HG02981 (cell line): Measurements from ENCODE around the gene ACTR1B.
"Not testable (repeated sequence)": the region's sequence is repeated elsewhere in the genome, so short reads cannot be mapped to it uniquely, and the experiment has no call there.

Experiments used
- ATAC-seq: cut with Tn5 transposase; IDR thresholded peaks from one replicate; pipeline ENCODE4 v1.9.1; 2021; ENCODE audit warnings: mild to moderate bottlenecking, moderate library complexity; ENCODE audit not compliant: unreplicated experiment

ACTR1B gene

DNA sequence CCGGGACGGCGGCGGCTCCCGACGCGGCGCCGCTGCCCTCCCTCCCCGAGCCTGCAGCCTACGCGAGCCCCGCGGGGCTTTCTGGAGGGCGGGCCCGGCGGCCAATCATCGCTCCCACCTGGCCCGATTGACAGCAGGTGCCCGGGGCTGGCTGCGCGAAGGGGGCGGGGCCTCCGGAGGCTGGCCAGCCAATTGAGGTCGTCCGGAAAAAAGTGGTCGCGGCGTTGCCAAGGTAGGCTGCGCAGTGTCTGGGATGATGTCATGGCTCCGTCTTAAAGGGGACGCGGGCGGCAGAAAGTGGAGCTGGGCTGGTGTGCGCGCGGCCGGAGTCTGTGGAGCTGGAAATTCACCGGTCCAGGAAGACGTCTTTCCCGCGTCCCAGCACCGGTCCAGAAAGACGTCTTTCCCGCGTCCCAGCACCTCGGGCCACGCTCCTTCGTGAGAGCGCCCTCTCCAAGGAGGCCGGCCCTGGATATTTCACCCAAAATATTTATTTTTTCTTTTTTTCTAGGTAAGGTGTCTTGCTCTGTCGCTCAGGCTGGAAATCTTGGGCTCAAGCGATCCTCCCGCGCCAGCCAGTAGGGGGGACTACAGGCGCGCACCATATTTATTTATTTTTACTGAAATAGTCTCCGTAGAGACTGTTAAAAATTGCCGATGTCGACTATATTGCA, at the start of gene ACTR1B:
TSS of gene ACTR1B (minus strand) at position 83 of the 674 bp plus-strand sequence. CDS start 154 bp downstream, outside the sequence.
- ATAC-seq, result peak; percentile 88

DNA sequence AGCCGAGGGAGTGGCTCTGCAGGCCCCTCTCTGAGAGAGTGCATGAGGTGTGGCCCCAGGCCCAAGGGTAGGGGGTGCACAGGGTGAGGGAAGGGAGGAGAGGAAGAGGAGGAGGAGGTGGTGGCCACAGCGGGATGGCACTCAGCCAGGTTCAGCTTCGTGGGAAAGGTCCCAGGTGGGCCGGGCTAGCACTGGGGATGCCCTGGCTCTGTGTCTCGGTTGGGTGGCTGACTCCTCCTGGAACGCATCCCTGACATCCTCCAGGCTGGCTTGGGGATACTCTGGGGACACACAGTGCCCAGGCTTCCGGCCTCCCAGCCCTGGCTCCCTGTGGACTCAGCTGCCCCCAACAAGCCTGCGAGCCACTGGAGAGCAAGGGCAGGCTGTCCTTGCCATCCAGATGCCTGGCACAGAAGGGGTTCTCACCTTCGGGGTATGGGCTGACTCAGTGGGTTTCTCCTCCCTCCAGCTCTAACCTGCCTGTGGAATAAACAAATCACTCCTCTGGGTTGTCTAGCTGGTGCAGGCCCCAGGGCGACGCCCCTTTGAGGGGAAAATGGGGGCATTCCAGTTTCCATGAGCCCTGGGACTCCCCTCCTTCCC, 49.0 kb upstream of the ACTR1B start:
- ATAC-seq, result no peak

DNA sequence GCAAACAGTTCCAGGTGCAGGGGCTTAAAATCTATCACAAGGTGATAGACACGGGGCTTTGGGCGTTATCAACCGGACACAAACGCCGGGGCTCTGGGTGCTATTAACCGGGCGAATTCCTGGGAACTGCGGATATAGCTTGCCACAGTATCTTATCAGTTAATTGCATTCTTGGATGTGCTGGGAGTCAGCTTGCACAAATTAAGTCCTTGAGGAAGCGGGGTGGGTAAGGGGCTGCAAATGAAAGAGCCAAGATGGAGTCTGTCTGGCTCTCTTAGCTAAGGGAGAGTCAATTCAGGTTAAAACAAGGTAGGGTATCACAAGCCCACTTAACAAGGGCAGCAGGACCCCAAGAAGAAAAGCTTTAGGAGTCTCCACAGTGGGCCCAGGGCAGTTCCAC, 48.3 kb upstream of the ACTR1B start:
- ATAC-seq, result not testable (repeated sequence)

DNA sequence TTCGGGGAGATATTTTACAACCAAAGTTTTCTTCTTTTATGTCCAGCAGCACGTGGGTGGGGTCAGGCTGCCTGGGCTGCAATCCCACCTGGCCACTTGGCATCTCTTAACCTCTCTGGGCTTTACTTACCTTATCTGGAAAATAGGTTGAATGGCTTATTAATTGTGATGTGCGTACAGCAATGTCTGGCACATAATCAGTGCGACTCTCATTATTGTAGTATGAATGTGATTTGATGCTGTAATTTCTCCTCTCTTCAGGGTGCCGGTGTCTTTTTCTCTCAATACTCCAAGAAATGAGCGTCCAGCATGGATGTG, 47.5 kb upstream of the ACTR1B start:
- no peak for ATAC-seq

DNA sequence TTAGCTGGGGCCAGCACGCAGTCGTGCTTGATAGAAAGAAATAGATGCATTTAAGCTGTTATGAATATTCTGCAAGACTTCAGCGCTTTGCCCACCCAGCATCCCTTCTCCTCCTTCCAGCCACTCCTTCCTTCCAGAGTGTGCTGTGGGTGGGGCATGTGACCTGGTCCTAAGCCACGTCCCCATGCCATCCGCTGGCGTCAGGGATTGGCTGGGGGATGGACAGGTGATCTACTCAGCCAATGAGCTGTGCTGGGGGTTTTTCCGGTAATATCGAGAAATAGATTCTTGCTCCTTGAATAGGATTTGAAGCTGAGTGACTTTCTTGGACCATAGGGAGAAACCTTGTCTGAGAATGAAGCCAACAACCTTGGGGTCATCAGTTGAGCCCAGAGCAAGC, 44.8 kb upstream of the ACTR1B start:
- no peak for ATAC-seq

DNA sequence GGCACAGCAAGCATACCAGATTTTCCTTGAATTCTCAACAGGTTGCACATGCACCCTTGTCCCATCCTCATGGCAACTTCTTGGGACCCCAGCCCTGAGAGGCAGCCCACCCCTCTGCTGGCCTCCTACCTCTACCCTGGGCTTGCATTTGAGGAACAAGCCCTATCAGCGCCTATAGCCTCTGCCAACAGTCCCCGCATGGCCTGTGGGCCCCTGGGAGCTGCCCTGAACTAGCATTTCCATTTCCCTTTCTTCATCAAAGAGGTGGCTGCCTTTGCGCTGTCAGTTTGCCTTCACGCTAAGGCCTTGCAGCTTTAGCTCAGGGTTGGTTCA, 44.2 kb upstream of the ACTR1B start:
- ATAC-seq, result no peak

DNA sequence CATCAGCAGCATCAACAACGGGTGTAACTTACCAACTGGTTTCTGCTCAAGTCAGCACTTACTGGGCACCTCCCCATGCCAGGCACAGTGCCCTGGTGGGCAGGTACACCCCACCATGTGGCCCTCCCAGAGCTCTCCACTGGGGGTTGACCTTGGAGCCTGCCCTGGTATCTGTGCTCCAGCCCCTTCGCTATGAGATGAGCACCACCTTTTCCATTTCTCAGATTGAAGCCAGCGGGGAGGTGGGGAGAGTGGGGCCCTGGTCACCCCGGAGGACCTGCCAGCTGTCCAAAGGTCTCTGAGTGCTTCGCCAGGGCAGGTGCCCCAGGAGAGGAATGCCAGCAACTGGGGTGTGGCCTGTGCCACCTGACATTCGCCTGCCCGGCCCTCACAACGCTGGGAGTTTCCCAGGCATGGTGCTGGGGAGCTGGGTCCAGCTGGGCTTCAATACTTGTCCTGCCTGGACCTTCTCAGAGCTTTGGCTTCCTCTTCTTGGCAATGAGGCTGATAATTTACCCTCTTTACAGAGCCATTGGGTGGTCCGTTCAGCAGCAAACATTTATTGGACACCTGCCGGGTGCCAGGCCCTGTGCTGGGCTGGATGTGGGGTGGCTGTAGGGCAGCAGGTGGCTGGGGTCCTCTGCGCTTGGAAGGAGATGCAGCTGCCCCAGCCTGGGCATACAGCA, 43.7 kb upstream of the ACTR1B start:
- ATAC-seq, result no peak

DNA sequence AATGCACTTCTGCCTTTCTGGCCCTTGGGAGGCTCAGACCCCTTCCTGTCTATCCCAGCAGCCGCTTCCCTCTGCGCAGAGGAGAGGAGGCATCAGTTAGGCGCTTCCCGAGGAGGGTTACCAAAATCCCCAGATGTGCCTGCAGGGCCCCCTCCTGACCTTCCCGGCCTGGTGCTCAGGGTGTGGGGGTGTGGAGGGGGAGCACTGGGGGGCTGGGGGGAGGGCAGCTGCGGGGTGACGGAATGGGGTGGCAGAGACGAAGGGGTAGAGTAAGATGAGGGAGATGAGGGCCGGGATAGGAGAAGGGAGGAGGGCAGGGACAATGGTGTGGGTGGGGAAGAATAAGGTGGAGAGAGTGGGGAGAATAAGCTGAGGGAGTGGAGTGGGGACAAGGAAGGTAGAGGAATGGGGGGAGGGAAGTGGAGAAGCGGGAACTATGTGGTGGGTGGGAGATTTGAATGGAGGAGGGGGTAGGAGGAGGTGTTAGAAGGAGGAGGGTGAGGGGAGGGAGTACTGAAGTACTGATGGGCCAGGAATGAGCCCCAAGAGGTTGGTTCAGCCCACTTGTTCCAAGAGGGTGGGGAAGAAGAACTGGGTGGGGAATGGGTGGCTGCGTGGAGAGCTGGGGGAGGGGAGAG, 43.0 kb upstream of the ACTR1B start:
- ATAC-seq, result no peak

DNA sequence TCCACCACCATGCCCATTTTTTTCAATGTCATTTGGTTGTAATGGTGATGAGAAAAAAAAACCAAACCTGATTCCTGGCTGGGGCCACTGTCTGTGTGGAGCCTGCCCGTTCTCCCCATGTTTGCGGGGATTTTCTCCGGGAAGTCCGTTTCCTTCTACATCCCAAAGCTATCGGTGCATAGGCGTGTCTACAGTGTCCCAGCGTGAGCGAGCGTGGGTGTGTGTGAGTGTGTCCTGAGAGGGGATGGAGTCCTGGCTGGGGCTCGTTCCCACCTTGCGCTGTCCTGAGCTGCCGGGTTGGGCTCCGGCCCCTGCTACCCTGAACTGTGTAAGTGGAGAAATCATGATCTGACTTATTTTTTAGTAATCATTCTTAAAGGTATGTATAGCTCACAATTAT, 42.3 kb upstream of the ACTR1B start:
- ATAC-seq, result no peak

DNA sequence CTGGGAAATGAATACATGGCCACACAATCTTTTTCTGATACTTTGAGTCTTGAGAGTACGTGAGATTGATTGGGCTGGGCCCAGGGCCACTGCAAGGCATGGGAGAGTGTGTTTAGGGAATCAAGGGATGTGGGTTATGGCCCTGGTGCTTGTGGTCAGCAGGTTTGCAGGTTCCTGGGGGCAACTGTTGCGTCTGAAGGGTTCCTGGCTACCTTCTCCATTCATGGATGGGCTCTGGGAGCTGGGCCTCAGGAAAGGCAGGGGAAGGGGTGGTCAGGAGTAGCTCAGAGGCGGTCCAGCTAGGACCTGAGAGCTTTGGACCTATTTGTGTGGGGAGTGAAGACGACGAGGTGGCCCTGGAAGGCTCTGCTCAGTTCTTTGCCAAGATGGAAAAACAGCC, 41.1 kb upstream of the ACTR1B start:
- ATAC-seq, result no peak

DNA sequence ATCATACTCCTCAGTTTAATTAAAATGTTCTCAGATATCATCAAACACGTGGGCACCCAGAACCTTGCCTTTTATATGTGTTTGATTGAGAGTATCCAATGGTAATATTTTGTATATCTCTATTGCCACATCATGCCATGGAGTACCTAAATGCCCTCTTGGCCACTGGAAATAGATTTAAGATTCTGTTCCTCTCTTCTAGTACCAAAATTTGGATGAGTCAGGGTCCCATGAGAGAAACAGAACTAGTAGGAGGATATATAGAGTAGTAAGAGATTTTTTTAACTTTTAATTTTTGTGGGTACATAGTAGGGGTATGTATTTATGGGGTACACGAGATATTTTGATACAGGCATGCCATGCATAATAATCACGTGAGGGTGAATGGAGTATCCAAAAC, 39.9 kb upstream of the ACTR1B start:
- no peak for ATAC-seq

DNA sequence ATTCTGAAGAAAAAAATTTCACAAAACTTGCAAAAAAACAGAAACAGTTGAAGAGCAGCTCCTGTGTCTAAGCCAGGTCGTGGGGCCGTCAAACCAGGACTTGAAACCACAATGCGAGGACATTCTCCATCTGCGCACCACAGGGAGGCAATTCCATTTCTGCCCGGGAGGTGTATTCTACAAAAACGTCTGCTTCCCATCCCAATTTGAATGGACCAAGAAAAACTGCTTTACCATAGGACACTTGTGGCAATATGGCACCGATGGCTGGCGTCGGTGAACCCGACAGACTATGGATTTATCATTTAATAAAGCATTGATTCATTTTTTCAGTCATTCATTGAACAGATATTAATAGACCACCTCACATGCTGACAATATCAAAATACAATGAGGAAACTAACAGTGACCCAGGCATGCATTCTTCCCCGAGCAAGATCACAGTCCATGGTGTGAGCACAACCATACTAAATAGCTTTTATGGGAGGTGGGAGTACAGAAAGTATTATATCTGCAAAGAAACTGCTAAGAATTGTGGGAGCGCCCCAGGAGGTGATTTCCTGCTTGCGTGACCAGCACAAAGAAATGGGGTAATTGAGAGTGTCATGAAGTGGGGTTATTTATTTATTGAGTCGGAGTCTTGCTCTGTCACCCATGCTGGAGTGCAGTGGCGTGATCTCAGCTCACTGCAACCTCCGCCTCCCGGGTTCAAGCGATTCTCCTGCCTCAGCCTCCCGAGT, 39.1 kb upstream of the ACTR1B start:
- no peak for ATAC-seq

DNA sequence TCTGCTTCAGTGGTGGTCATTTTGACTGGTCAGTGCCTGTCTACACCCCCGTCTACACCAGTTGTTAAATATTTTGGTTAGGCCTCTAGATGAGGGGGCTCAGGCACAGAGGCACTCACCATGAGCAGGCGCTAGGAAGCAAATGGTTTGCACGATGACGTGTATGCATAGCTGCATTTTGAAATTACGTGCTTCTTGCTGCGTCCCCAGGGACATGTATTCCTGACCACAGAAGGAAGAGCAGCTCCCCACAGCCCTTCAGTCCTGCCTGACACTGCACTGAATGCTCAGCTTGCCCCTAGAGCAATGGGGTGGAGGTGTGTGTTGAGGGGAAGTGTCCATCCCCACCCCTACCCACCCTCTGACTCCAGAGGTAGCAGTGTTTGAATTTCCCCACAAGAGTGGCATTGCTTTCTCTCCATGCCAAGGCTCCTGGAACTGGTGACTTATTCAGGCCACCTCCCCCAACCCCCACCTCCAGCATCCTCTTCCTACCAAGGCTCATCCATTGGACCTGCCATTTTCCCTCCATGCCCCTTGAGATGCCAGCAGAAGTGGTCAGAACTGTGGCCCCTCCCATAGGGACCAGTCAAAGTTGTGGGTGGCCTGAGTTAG, 38.1 kb upstream of the ACTR1B start:
- no peak for ATAC-seq

DNA sequence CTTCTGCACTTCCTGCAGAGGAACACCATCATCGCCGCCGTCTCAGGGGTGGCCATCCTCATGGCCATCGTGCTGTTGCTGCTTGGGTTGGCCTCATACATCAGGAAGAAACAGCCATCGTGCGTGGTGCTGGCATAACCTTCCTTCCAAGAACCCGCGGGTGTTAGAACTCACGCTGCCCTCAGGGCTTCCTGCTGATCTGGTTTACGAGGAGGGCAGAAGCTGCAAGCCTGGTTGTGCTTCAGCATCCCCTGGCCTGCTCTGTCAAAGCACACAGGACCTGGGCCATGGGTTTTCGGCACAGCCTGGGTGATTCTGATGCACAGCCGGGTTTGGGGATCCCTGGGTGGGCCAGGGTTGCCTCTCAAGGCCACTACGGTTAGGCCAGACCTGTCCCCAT, 37.3 kb upstream of the ACTR1B start:
- ATAC-seq, result no peak

DNA sequence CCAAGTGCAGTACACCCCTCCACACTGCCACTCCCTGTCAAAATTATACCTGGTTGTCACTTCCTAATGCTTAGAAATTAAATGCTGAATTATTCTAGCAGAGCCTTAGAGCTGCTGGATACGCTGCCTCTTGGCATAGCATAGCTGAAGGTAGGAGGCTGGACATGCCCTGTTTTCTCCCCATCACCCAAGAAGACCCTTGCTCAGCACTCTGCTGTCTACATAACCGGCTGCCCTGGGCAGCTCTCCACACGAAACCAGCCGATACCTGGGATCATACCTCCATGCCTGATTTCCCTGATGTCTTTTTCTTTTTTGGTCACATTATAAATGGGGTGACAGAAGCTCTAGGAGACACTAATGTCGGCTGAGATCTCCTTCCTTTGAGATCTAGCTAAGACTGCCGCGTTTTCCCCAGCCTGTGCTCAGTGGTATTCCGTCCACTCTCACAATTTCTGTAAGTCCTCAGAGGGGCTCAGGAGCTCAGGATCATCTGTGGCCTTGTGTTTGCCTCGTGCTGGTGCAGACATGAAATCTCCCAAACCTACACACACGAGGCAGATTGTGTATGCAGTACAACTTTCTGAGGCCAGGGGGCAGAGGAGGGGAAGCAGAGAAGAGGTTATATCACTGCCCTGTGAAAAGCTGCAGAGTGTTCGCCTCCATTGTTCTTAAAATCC, 36.1 kb upstream of the ACTR1B start:
- ATAC-seq, result no peak

DNA sequence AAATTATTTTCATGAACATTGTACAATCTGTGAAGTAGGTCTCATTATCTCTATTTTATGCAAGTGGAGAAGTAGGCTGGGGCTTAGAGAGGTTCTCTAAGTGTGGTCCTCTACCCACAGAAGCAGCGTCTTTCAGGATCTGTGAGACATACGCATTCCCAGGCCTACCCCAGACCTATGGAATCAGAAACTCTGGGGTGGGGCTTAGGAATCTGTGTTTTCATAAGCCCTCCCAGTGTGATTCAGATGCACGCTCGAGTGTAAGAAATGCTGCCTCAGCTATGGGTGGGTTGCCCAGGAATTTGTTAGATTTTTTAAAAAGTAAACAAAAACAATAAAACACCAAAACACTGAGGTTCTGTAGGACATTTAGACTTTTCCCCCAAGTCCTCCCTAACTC, 34.7 kb upstream of the ACTR1B start:
- no peak for ATAC-seq

DNA sequence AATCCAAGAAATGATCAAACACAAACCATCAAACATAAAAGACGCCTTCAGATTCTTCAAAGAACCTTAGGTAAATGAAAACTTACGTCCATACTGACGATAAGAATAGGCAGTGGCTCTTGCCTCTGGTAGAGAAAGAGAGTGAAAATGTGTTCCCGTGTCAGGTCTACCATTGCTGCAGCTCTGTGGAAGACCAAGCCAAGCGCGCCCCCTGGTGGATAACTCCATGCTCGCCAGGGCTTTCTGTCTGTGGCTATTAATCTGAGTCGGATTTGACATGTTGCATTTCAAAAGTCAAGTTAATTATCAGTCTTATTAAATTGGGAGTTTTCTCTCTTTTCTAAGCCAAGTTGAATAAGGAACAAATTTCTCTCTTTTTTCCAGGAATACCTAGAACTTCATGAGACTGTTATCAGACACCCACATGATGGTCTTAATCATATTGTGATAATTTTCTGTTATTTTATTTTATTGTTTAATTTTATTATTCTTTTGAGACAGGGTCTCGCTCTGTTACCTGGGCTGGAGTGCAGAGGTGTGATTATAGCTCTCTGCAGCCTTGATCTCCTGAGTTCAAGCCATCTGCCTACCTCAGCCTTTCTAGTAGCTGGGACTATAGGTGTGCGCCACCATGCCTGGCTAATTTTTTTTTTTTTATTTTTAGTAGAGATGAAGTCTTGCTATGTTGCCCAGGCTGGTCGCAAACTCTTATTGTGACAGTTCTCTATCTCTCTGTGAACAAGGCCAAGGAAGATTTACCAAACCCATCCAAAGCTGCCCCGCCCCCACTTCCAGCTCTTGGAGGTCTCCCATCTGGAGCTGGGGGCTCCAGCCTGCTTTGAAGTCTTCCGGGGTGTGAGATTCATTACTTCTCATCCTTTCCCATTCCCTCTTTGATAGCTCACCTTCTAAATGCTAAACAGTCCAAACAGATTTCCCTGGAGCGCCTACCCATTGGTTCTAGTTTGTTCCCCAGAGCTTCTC, 33.7 kb upstream of the ACTR1B start:
- ATAC-seq, result no peak

DNA sequence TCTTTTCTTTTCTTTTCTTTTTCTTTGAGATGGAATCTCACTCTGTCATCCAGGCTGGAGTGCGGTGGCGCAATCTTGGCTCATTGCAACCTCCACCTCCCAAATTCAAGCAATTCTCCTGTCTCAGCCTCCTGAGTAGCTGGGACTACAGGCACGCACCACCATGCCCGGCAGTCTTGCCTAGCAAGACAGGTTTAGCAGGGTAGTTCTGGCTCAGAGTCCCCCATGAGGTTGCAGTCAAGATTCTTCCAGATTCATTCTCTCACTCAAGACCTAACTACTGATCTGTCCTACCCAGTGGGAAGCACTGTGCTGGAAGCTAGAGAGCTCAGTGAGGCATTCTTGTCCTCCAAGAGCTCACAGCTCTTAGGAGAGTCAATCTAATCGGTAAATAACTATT, 31.9 kb upstream of the ACTR1B start:
- ATAC-seq, result no peak

DNA sequence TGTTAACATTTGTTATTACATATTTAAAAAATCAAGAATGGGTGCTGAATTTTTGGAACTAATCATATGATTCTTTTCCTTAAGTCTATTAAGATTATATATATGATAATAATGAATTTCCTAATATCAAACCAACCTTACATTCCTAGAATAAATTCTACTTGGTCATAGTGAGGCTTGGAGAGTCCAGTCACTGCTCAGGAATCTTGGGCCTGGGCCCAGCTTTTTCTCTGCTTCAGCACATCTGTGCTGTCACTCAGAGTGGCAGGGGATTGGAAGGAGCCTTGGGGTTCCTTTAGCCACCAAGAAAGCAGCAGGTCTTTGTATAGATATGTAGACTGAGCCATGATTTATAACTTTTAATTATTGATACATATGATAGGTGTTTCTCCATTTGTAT, 29.6 kb upstream of the ACTR1B start:
- ATAC-seq, result no peak
